Skin of body (tissue), 2 donors: ENCODE data around the gene TMEM98. TPM values are rescaled to one million over a fixed set of nuclear protein-coding genes. Genes with fewer than 3 reads are reported as not detected.
"Not testable (repeated sequence)": the region's sequence is repeated elsewhere in the genome, so short reads cannot be mapped to it uniquely, and the experiment has no call there.

Source experiments
- DNase-seq: peaks from one replicate; lab custom pipeline; 2025; lab: John Stamatoyannopoulos, UW
- total RNA-seq: library from RNA; depleted of rRNA; stranded (reverse); fragments of >200 nt; gene quantifications from one replicate; pipeline ENCODE4 v1.2.3, GENCODE V29; 2014

Gene TMEM98
- total RNA-seq, 1 donor from 2014 or later: 71.0 TPM

DNA sequence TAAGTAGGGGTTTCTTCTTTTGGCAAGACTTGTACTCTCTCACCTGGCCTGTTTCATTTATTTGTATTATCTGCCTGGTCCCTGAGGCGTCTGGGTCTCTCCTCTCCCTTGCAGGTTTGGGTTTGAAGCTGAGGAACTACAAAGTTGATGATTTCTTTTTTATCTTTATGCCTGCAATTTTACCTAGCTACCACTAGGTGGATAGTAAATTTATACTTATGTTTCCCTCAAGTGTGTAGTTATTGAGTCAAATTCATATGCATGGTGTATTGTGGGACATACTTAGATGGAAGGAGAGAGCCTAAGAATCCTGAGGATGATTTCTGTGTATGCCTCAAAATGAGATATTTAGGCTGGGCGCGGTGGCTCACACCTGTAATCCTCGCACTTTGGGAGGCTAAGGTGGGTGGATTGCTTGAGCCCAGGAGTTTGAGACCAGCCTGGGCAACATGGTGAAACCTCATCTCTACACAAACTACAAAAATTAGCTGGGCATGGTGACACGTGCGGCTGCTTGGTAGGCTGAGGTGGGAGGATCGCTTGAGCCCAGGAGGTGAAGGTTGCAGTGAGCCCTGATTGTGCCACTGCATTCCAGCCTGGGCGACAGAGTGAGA lies 13.6 kb downstream of the TMEM98 start:
- no peak for DNase-seq

DNA sequence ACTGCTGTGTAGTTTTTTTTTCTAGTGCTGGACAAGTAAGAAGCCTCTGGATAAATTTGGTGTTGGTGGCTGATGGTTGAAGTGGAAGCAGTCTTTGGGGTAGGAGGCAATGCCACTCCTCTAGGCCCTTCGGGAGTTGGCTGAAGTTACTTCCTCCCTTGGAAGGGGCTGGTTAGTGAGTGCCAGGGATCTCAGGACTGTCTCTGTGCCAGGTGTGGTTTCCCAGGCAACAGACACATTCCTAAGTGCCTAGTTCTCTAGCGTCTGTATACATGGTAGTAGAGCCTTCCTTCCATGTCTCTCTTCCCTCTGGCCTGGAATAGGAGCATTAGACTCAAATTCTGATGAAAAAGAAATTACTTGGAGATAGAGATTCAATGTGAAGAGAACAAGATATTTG lies 15.3 kb downstream of the TMEM98 start:
- DNase-seq: no peak

DNA sequence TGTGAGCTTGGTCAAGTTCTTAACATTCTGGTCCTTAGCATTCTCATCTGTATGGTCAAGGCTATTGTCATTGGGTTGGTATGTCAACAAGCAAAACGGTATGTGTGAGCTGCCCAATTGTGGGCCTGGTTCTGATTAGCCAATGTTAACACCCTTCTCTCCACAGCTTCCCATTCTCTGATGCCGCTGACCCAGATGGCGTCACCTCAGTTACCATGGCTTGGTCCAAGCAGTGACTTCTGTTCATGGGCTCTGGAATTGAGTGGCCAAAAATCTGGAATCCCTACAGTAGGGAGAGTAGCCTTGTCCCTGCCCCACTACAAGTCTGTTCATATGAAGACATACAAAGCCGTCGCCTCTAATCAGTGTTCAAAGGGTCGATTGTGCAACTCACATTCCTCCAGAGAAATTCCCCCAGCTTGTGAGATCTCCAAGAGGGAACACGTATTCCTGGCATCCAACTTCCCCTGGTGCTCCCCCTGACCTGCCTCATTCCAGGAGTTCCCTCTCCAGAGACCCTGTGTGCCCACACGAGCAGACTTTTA lies 15.8 kb downstream of the TMEM98 start:
- DNase-seq: peak; percentile 36

DNA sequence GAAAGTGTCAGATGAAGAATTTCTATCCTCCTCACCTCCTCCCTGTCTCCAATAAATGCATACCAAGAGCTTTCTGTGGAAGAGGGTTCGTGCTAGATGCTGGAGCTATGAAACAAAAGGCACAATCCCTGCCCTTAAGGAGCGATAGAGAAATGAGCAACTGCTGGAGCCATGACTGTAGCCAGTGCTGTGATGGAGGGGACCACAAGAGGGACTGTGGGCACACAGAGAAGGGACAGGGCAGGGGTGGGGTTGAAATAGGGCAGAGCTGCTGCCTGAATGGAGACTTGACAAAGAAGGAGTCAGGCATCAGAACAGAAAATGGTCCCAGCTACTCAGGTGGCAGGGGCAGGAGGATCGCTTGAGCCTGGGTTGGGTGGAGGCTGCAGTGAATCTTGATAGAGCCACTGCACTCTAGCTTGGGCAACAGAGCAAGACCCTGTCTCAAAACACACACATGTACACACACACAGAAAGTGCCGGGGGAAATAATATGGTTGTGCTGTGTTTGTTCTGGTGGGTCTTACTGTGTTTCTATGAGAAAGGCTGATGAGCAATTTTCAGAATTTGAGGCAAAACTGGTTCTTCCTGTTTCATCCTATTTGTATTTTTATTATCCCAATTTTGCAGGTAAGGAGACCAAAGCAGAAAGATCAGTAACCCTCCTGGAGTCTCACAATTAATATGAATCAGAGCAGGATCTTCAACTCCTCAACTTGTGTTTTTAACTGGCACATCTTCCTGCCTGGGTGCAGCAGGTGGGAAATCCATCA lies 16.5 kb downstream of the TMEM98 start:
- no peak for DNase-seq

DNA sequence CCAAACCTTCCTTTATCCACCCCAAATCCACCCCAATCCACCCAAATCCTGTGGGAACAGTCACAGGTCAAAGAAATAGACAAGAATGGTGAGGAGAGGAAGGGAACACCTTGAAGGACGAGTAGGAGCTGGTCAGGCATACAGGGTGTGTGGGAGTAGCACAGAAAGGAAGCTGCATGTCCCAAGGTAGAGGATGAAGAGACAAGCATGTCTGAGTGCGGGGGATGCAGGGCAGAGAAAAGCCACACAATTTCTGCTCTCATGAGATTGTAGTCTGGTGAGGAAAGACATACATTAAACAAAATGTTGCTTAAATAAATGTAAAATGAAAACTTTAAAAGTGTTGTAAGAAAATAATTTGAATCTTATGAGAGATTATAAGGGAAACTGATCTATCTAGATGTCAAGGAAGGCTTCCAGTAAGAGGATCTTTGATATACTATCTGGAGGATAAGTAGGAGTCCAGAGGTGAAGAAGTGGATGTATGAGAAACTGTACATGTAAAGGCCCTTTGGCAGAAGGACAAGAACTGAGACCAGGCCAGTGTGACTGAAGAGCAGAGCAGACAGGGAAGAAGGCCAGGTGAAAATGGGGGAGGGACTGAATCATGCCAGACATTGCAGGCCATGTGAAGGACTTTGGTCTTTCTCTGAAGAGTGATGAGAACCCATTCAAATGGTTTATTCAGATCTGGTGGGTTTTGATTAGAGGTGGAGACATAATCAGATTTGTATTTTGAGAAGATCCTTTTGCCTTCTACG lies 18.6 kb downstream of the TMEM98 start:
- no peak for DNase-seq

DNA sequence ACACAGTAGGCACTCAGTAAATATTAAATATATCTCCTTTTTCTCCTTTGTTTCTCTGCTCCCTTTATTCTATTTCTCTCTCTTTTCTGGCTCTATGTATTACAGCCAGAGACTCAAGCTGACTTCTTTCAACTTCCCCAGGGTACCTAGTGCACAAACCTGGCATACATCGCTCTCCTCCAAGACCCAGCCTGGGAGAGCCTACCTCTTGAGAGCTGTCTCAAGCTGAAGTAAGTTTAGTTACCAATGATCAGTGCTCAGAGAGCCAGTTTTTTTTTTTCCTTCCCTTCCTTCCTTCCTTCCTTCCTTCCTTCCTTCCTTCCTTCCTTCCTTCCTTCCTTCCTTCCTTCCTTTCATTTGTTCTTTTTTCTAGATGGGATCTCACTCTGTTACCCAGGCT lies 19.8 kb downstream of the TMEM98 start:
- DNase-seq: no peak

DNA sequence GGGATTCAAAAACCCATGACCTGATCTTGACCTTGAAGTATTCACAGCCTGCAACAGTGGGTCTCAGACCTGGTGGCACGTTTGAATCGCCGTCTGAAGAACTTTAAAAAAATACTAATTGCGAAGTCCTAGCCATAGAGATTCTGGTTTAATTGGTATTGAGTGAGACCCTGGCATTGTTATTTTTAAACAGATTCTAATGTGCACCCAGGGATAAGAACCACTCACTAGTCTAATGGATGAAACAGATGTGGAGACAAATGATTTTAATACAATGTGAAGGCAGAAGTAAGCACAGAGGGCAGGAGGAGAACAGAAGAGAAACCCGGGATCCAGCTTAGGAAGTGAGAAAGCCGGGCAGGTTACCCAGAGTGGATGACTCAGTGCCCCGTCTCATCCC lies 21.2 kb downstream of the TMEM98 start:
- no peak for DNase-seq

DNA sequence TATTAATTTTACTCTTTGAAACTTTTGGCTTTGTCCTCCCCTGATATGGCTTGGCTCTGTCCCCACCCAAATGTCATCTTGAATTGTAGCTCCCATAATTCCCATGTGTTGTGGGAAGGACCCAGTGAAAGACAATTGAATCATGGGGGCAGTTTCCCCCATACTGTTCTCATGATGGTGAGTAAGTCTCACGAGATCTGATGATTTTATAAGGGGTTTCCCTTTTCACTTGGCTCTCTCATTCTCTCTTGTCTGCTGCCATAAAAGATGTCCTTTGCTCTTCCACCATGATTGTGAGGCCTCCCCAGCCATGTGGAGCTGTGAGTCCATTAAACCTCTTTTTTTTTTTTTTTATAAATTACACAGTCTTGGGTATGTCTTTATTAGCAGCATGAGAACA lies 24.5 kb downstream of the TMEM98 start:
- not testable (repeated sequence) for DNase-seq

DNA sequence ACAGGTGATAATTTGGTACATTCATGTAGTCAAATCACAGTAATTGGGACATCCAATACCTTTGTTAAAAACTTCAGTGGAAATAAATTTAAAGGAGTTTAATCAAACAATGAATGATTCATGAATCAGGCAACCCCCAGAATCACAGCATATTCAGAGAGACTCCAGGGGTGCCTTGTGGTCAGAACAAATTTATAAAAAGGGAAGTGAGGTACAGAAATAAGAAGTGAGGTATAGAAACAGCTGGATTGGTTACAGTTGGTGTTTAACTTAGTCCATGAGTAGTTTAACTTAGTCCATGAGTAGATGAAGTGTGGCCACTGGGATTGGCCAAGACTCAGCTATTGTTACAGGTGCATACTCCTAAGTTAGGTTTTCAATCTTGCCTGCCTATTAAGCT lies 25.1 kb downstream of the TMEM98 start:
- DNase-seq: no peak

GRCh38 chr17:32953857-32954256 lies 25.9 kb downstream of the TMEM98 start:
- DNase-seq: no peak

GRCh38 chr17:32954477-32954876 lies 26.5 kb downstream of the TMEM98 start:
- no peak for DNase-seq

DNA sequence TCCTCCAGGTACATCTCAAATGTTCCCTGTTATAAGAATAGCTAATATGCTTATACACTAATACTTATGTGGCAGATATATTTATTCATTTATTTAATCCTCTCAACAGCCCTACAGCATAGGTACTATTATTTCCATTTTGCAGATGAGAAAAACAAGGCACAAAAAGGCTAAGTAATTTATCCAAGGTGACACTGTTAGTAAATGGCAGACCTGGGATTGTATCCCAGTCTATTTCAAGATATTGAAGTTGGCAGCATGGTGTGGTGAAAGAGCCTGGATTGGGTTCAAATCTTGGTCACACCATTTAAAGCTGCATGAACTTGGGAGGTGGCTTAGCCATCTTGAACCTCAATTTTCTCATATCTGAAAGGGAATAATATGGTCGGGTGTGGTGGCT lies 27.2 kb downstream of the TMEM98 start:
- no peak for DNase-seq

DNA sequence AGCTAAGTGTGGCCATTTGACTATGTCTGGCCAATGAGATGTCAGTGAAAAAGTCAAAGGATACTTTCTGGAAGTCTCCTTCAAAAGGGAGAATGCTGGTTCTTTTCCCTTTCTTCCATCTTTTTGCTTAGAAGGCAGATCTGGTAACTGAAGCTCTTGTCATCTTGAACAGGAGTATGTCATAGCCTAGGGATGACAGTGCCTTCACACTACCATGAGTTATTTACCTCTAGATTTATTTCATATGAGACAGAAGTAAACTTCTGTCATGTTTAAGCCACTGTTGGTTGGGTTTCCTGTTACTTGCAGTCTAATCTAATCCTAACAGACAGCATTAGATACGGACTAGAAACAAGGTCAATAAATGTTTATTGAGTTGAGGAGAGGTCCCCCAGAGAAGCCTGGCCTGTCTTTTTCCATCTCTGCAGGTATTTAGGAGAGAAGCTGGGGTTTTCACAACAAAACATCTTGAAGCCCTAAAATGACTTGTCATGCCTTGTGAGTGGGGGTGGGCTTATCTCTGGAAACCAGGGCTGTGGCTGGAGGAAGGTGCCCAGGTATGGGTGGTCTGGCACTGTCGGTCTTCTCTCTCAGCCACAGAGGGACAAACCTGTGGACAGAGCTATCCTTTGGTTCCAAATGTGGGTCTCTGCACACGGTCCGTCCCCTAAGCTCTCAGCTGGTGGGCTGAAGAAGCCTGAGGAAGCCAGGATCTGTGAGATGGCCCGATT lies 28.5 kb downstream of the TMEM98 start:
- DNase-seq: no peak

- DNase-seq: peak; percentile 80
Observed at GRCh38 chr17:32958418-32958817, 30.5 kb downstream of the TMEM98 start.

- DNase-seq: no peak
Observed at GRCh38 chr17:32960815-32961214, 32.9 kb downstream of the TMEM98 start.

GRCh38 chr17:32962320-32962711 lies 34.4 kb downstream of the TMEM98 start:
- no peak for DNase-seq

- DNase-seq: no peak
Observed at GRCh38 chr17:32964541-32964940, 36.6 kb downstream of the TMEM98 start.

- DNase-seq: not testable (repeated sequence)
Observed at GRCh38 chr17:32969231-32969630, 41.3 kb downstream of the TMEM98 start.

DNA sequence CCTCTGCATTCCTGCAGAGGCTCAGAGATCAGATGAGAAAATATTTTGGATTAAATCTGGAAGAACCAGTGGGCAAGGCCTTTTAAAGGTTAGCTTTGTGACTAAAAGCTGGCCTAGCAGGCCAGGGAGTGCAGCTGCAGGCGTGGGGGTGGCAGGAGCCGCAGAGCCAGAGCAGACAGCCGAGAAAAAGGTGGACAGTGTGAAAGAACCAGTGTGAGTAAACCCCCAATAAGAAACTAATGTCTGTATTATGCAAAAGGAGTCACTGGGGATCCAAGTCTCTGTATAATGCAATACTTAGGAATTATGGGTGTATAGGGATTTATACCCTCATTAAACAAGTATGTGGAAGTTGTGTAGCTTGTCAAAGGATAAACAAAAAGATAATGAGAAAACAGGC lies 42.3 kb downstream of the TMEM98 start:
- DNase-seq: no peak

DNA sequence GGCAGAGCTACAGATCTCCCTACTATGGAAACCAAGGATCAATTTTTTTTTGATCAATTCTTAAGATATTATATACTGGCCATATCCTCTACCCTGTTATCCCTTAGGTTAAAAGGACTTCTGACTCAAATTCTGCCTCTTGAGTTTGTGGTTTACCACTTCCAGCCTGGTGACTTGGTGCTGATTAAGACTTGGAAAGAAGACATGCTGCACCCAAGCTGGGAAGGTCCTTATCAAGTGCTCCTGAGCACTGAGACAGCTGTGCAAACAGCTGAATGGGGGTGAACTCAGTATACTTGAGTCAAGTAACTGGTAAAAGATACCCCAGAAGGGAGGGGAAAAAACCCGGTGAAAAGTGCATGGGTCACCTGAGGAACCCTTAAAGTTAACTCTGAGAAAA lies 43.2 kb downstream of the TMEM98 start:
- no peak for DNase-seq

DNA sequence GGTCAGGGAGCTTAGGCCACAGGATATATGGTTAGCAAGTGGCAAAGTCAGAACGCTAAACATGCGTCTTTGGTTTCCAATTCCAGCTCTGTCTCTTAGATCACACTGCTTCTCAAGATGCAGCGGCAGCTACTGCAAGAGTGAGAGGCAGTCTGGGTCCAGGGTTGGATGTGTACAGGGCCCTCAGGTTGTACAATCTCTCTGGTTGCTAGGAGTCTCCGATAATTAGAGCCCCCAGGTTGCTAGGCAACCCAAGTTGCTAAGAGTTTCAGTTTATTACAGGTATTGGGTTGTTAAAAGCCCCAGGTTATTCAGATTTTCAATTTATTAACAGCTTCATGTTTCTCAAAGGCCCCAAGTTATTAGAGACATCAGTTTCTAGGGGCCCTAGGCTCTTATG lies 48.2 kb downstream of the TMEM98 start:
- no peak for DNase-seq

- DNase-seq: no peak
Observed at GRCh38 chr17:32976605-32977004, 48.7 kb downstream of the TMEM98 start.
